T47D (cell line): ENCODE results near the gene CCNB1.
"Not testable (repeated sequence)": the region's sequence is repeated elsewhere in the genome, so short reads cannot be mapped to it uniquely, and the experiment has no call there.

Experiments used
- DNase-seq, 2 experiments: peaks; one replicate each; pipeline versions ENCODE4 v3.0.0 to v3.0.0-alpha.2; 2011 to 2012; ENCODE audit warnings: low read depth in 1 of 2, low spot score in 1 of 2
- JUND ChIP-seq: IDR thresholded peaks from 2 replicates; pipeline ENCODE4 v1.6.1; 2012; ENCODE audit warnings: low read depth
- in situ Hi-C: cut with HindIII; loops from 2 replicates; pipeline ENCODE4 v1.10.0; 2016; ENCODE audit warnings: low sequenced_read_pairs, low pct_unique_long_range_greater_than_20kb

The CCNB1 gene

GRCh38 chr5:69149676-69150010 is 17.3 kb upstream of the CCNB1 start:
- no peak for DNase-seq
- in situ Hi-C loops: no loop called here
- TF ChIP-seq JUND: no peak

- TF ChIP-seq JUND: no peak
- no peak for DNase-seq
- in situ Hi-C loops: no loop called here
Observed at GRCh38 chr5:69152731-69153130, 14.2 kb upstream of the CCNB1 start.

DNA sequence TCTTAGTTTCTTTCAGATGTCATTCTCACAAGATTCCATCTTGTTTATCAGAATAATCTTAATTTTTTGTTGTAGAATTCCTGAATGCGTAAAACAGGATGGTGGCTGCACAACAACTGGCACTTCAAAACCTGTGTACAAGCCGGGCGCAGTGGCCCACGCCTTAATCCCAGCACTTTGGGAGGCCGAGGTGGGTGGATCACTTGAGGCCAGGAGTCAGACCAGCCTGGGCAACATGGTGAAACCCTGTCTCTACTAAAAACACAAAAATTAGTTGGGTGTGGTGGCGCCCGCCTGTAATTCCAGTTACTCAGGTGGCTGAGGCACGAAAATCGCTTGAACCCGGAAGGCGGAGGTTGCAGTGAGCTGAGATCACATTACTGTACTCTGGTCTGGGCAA is 10.5 kb upstream of the CCNB1 start:
- in situ Hi-C loops: no loop called here
- no peak for TF ChIP-seq JUND
- no peak for DNase-seq

- TF ChIP-seq JUND: no peak
- in situ Hi-C loops: no loop called here
- DNase-seq: no peak
Observed at GRCh38 chr5:69158039-69158438, 8.9 kb upstream of the CCNB1 start.

DNA sequence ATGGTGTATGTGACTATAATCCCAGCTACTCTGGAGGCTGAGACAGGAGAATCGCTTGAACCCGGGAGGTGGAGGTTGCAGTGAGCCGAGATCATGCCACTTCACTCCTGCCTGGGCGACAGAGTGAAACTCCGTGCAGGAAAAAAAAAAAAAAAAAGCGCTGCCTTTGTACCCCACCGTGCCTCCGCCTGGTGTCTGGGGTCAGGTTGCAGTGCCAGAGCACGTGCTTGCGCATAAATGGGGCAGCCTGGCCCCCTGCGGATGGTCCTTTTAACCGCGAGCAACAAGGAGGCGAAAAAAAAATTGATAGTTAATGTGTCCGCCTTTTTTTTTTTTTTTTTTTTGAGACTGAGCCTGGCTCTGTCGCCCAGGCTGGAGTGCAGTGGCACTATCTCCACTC is 6.3 kb upstream of the CCNB1 start:
- DNase-seq: no peak
- in situ Hi-C loops: no loop called here
- no peak for TF ChIP-seq JUND

GRCh38 chr5:69167493-69167855 is 524 bp downstream of the CCNB1 start:
- no peak for DNase-seq
- in situ Hi-C loops: no loop called here
- TF ChIP-seq JUND: no peak

DNA sequence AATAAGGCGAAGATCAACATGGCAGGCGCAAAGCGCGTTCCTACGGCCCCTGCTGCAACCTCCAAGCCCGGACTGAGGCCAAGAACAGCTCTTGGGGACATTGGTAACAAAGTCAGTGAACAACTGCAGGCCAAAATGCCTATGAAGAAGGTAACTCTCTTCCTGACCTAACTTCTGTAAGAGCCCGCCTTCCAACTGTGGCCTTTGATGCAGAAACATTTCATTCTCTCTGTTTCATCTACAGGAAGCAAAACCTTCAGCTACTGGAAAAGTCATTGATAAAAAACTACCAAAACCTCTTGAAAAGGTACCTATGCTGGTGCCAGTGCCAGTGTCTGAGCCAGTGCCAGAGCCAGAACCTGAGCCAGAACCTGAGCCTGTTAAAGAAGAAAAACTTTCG is 979 bp downstream of the CCNB1 start:
- DNase-seq: no peak
- no peak for TF ChIP-seq JUND
- in situ Hi-C loops: no loop called here

- no peak for TF ChIP-seq JUND
Observed at GRCh38 chr5:69170495-69170894, 3.5 kb downstream of the CCNB1 start.

DNA sequence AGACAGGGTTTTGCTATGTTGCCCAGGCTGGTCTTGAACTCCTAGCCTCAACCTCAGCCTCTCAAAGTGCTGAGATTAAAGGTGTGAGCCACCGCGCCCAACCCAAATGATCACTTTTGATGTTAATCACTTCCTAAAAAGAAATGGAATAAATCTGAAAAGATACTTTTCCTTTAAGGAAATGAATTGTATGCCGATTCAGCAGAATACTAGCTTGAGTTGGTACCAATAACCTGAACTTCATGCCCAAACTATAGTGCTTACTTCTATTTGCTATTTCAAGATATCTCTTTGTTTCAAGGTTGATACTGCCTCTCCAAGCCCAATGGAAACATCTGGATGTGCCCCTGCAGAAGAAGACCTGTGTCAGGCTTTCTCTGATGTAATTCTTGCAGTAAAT is 4.0 kb downstream of the CCNB1 start:
- in situ Hi-C loops: no loop called here
- no peak for DNase-seq

More at GRCh38 chr5:69170495-69170894, 3.5 kb downstream of the CCNB1 start:
- DNase-seq: no peak
- in situ Hi-C loops: no loop called here

GRCh38 chr5:69181659-69182293 is 14.8 kb downstream of the CCNB1 start:
- DNase-seq, in situ Hi-C loops: not testable (repeated sequence)

More for the DNA sequence above, 4.0 kb downstream of the CCNB1 start:
- TF ChIP-seq JUND: no peak

DNA sequence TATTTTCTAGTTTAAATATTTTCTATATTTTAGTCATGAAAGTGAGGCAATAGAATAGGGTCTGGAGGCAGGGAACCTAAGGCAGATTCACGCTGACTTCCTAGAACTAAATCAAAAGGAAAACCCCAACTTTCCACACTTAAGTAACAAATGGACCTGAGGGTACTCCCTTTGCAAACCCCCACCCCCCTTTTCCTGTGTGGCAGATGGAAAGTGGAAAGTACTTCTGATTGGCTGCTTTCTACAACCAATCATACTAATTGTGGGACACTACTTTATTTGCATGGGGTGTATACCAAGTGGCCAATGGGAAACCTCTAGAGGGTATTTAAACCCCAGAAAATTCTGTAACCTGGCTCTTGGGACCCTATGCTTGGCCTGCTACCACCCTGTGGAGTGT is 17.7 kb downstream of the CCNB1 start:
- in situ Hi-C loops: no loop called here
- TF ChIP-seq JUND: no peak
- DNase-seq: no peak

- no peak for TF ChIP-seq JUND
- in situ Hi-C loops: no loop called here
- no peak for DNase-seq
Observed at GRCh38 chr5:69187342-69187741, 20.4 kb downstream of the CCNB1 start.

- in situ Hi-C loops: no loop called here
- no peak for TF ChIP-seq JUND
Observed at GRCh38 chr5:69188811-69189161, 21.8 kb downstream of the CCNB1 start.

More at GRCh38 chr5:69188811-69189161, 21.8 kb downstream of the CCNB1 start:
- no peak for DNase-seq
